Chondrocyte (in vitro differentiated cells): Measurements from ENCODE around the gene SMCO2. TPM values are rescaled to one million over a fixed set of nuclear protein-coding genes. Genes with fewer than 3 reads are reported as not detected.

ENCODE experiments used
- DNase-seq: peaks from one replicate; pipeline ENCODE4 v3.0.0; 2021; ENCODE audit warnings: mixed read lengths, low spot score
- H3K27ac Mint-ChIP-seq: one replicate; pipeline ENCODE4 v1.8.0; 2021; ENCODE audit warnings: mild to moderate bottlenecking, moderate library complexity, mixed read lengths; ENCODE audit not compliant: unreplicated experiment
- H3K27me3 Mint-ChIP-seq: 2 replicates; pipeline ENCODE4 v1.8.0; 2021; ENCODE audit warnings: low read depth, mixed read lengths
- H3K36me3 Mint-ChIP-seq: 2 replicates; pipeline ENCODE4 v1.8.0; 2021; ENCODE audit warnings: low read depth, mixed read lengths
- H3K4me1 Mint-ChIP-seq: 2 replicates; pipeline ENCODE4 v1.8.0; 2021; ENCODE audit warnings: low read depth, mild to moderate bottlenecking, mixed read lengths
- H3K4me3 Mint-ChIP-seq: one replicate; pipeline ENCODE4 v1.8.0; 2021; ENCODE audit warnings: mild to moderate bottlenecking, moderate library complexity, mixed read lengths; ENCODE audit not compliant: unreplicated experiment
- H3K9me3 Mint-ChIP-seq: 2 replicates; pipeline ENCODE4 v1.8.0; 2021; ENCODE audit warnings: low read depth, mixed read lengths
- CTCF ChIP-seq: fragments of 200-600 bp; sonication (generic); IDR thresholded peaks from 2 replicates; pipeline ENCODE4 v1.5.0; 2021; ENCODE audit warnings: antibody characterized with exemption, mild to moderate bottlenecking, moderate library complexity
- total RNA-seq: library from RNA; stranded (reverse); gene quantifications from 3 replicates; pipeline ENCODE4 v1.2.1, GENCODE V29; 2021

Gene SMCO2
- total RNA-seq, 1 donor from 2014 or later, result not detected

DNA sequence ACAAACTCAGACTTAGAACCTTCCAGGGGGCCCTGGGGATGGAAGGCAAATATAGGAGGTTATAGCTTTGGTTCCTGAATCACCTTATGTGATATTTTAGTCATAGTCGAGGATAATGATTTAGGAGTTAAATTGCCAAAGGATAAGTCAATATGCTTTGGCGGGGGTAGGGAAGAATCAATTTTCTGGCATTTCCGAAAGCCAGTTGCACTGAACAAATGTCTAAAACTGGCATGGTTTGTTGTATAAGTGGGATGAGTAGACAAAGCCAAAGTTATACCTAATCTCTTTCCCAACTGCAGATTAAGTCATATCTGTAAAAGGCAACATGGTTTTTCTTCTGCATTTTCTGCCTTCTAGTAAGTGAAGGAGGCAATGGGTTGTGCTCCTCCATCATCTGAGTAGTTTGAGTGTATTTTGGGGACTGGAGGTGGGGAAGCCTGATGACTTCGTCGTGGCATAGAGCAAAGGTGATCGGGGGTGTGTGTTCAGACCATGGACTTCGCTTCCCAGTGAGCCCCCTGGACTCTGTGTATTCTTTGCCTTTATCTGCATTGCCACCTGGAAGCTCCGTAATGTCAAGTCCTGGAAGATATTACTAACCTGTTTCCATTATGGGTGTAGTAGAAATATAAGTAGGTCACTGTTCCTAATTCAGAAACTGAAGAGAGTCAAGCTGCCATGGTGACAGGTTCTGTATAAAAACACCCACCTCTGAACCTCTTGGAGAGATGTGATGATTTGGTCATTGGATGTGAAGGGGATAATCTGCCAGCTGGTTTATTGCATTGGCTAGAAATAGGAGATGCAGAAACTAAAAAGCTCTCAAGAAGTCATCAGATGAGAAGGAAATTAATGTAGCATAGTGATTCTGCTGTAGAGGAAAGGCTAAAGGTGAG lies 102.0 kb downstream of the SMCO2 start:
- Mint-ChIP-seq H3K4me3 (no peak overlapping the region), H3K9me3 (no peaks in the 10 kb centered on the region), H3K27me3 (no peaks in the 10 kb centered on the region), H3K27ac (no peak overlapping the region), H3K36me3 (no peaks in the 10 kb centered on the region), H3K4me1 (peaks cover 47% of the 10 kb centered on the region)
- no peak for DNase-seq
- TF ChIP-seq CTCF, result no peak

GRCh38 chr12:27549236-27549800 lies 102.8 kb downstream of the SMCO2 start:
- peak overlapping the region; percentile 27 for H3K4me3 Mint-ChIP-seq
- H3K27ac Mint-ChIP-seq, result peak overlapping the region; percentile 87
- TF ChIP-seq CTCF, result no peak
- H3K9me3 Mint-ChIP-seq, result no peaks in the 10 kb centered on the region
- H3K4me1 Mint-ChIP-seq, result peaks cover 55% of the 10 kb centered on the region
- H3K36me3 Mint-ChIP-seq, result no peaks in the 10 kb centered on the region
- DNase-seq, result no peak
- H3K27me3 Mint-ChIP-seq, result no peaks in the 10 kb centered on the region

GRCh38 chr12:27549801-27550652 lies 103.5 kb downstream of the SMCO2 start:
- peak overlapping the region; percentile 87 for H3K27ac Mint-ChIP-seq
- no peak for DNase-seq
- no peak for TF ChIP-seq CTCF
- no peak overlapping the region for H3K4me3 Mint-ChIP-seq
- no peaks in the 10 kb centered on the region for H3K36me3 Mint-ChIP-seq
- H3K27me3 Mint-ChIP-seq, result no peaks in the 10 kb centered on the region
- H3K4me1 Mint-ChIP-seq, result peaks cover 62% of the 10 kb centered on the region
- no peaks in the 10 kb centered on the region for H3K9me3 Mint-ChIP-seq

GRCh38 chr12:27550653-27550975 lies 104.1 kb downstream of the SMCO2 start:
- Mint-ChIP-seq H3K4me3 (no peak overlapping the region), H3K9me3 (no peaks in the 10 kb centered on the region), H3K27ac (peak overlapping the region; percentile 87), H3K27me3 (no peaks in the 10 kb centered on the region), H3K36me3 (no peaks in the 10 kb centered on the region), H3K4me1 (peaks cover 65% of the 10 kb centered on the region)
- no peak for TF ChIP-seq CTCF
- DNase-seq, result no peak
